Measurements from ENCODE around the gene POLA1.

The POLA1 gene

DNA sequence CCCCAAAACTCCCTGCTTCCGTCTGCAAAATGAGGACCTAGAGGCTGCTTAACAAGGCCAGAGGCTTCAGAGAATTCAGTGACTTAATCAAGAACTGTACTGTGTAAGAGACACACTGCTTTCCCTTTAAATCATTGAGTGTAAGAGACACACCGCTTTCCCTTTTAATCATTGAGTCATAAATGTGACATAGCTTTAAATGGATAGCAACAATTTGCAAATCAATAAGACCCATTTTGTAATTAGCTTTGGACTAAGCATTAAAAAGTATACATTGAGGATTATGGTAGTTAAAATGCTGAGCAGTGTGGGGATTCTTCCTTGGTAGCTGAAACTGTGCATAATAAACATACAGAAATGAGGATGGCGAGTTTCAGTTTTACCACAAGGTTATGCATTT, 290.2 kb downstream of the POLA1 start:
- DNase-seq = no peak

DNA sequence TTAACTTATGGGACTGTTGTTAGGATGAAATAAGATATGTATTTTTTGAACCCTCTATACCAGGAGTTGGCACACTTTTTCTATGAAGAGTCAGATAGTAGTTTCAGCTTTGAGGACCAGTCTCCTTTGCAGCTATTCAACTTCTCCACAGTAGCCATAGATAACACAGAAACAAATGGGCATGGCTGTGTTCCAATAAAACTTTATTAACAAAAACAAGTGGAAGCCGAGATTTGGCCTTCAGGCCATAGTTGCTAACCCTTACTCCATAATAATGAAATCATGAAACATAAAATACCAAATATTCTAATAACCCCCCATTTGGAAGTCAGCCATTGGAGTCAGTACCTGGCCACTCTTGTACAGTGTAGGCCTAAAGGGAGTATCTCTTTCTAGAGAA, 291.4 kb downstream of the POLA1 start:
- no peak for DNase-seq

DNA sequence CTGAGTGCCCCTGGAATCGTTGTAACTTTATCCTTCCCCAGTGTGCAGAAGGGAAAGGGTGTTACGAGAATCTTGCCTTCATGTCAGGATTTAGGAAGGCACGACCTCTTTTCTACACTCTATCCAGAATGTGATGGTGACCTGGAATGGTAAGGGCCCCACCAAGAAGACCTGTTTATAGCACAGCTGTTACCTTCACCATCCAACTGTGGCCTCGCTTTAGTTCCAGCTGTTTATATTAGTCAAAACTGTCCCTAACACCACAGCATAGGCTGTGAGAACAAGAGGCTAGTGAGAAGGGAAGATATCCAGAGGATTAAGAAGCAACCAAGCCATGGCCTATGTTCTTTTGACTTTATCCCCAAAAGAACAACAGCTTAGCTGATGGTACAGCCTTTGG, 294.0 kb downstream of the POLA1 start:
- no peak for DNase-seq

DNA sequence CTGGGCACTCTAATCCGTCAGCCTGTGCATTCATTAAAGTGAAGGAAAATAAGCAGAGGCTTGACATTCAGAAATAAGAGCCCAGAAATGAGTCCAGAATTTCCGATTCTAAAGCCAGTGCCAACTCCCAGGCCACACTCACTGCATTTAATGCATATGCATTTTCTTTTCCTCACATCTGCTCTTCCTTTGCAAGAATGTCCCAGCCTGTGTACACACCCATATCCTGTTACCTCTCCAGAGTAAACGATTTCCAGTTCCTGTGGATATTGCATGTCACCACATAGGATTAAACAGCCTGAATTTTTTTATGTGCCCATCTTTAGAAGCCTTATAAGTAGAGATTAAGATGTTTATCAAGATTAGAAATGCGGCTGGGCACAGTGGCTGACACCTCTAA, 294.6 kb downstream of the POLA1 start:
- no peak for DNase-seq

DNA sequence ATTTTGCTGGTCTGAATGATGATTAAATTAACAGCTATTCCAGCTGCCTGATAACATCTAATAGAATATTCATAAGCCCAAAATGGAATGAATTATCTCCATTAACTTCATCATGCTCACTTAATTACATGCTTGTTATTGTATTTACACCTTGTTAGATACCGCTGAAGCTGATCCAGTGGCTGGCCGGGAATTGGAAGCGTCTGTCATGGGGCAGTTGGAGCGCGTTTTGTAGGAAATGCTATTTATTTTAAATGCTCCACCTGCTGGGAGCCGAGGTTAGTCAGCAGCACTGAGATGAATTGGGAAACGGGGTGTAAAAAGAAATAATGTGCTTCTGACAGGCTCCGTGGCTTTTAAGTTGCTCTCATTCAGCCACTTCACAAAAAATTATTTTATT, 296.8 kb downstream of the POLA1 start:
- DNase-seq = no peak

DNA sequence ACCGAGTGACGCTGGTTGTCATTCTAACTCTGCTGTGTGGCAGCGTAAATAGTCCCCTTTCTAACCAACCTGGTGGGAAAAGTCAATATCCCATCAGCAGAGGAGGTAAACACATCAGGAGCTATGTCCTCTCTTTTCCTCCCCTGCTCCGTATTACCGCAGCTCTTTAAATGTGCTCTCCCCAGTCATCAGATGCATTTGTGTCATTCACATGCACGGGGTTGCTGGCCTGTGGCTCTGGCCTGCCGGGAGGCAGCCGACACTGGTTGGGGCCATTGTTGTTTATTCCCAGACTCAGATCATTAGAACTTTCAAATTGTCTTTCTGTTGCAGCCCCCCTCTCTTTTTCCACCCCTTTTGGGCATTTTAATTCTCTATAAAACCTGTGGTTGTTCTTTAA, 300.2 kb downstream of the POLA1 start:
- no peak for DNase-seq

DNA sequence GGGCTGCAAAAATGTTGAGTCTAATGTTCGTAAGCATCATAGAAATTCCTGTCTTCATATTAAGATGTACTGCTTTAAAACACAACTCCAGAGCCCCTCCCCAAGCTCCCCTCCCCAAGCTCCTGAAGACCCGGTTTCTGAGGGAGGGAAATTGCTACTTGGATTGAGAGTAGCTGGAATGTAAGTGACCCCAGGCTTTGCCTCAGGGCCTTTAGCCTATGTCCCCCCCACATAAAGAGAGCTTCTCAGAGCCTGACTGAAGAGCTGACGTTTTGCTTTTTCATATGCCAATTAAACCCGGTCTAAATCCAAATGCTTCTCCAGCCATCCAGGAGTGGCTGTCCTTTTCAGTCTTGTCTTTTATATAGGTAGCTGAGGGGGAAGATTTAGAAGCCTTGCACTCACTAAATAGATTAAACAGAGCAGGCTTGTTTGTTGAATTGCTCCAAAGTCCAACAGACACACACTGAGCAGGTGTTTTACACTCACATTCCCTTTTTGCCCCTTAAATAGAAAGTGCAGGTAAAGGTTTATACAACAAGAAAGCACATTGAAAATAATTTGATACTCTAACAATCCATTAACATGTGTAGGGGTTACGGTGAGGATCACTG, 302.5 kb downstream of the POLA1 start:
- no peak for DNase-seq

DNA sequence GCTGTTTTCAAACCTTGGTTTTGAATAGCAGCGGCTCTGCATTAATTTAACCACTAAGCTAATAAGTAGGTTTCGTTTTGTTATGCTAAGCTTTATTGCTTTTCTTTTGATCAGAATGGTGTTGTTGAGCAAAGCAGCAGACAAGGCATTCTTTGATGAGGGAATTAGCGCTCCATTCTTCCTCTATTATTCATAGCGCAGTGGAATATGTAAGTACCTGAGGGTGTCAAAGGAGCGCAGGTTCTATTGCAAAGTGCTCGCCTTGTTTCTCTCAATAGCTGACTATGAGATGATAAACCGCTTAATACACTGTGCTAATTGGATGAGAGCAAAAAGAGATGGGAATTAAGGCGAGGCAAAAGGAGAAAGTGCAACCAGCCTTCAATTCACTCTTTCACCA, 305.8 kb downstream of the POLA1 start:
- DNase-seq = no peak

DNA sequence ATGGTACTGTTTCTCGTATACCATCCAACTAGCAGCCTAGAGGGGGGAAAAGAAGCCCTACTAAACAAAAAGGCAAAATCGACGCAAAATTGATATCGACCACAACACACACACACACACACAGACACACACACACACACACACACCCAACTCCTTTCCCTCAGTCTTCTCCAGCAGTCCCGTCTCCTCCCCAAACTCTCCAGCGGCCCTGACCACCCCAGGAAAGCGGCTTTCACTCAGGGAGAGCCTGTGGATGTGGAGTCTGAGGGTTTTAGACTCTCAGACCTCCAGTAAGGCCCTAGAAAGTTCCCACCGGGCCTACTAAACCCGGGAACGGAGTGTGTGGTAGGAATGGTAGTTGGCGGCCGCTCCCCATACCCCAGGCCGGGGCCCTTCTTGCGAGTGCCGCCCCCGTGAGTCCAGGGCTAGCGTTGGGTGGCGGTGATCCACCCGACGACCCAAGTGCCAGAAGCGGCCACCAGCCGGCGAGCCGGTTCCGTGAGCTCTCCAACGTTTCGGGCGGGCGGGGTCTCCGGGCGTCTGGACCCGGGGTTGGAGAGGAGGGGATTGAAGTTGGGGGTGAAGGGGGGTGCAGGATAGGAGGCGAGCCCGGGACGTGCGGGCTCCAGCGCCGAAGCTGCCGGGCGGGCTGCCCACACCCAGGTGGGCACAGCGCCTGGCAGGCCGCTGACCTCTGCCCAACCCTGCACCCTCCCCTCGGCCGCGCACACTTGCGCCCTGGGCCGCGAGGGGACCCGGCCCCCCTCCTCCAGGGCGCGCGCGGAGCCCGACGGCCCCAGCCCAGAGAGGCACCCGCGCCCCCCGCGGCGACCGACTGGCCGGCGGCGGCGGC, 308.3 kb downstream of the POLA1 start:
- no peak for DNase-seq

DNA sequence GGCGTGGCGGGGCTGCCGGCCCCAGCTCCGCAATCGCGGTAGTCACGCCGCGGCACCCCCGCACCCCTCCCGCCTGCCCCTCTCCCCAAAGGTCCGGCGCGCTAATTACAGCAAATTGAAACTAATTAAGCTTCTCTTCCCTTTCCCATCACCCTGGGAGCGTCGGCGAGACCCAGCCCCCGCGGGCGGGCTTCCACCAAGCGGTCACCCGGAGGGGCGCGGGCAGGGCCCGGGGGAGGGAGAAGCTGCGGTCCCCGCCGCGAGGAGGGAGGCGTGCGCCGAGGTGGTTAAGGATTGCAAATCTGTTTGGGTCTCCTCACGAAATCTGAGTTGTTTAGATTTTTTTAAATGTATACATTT, 308.9 kb downstream of the POLA1 start:
- no peak for DNase-seq

DNA sequence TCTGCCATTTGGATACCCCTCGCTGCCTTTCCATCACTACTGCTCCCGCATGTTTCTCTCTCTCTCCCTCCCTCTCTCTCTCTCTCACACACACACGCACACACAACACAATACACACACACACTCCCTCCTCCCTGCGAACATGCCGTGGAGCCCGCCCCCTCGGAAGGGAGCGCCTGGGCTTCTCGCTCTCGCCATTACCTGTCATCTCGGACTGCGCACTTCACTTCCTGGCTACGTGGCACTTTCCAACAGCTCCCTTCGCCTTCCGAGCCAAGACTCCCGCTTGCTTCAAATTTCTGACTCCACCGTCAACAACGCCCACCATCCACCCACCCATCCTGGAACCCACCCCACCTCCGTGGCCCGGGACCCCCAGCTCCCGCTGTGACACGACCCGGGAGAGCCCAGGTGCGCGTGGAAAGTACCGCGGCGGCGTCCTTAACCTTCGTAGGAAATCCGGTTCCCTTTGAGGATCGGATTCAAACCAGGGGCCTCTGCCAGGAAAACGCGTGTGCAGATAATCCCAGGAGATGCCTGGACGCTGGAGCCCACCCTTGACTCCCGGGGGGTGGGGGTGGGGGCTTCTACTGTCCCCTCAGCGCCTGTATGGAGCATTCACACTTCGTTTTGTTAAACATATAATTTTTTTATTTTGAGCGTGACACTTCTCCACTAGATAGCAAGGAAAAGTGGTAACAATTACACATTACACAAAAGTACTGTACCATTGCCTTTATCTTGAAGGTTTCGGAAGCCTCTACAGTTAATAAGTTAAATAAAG, 309.5 kb downstream of the POLA1 start:
- no peak for DNase-seq

DNA sequence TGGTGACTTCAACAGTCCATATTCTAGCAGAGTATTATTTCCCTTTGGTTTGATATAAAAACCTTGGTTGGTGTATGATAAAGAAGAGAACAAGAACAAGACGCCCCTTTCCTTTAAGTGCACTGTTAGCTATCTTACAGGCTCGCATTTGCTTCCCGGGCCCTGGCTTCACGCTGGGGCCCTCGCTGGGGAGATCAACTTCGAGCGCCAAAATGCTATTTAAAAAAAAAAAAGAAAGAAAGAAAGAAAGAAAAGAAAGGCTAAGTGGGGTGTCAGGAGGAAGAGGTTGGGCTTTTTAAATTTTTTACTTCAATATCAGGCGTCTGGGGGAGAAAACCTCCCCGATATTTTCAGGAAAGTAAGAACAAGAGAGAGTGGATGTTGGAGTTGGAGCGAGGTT, 310.3 kb downstream of the POLA1 start:
- no peak for DNase-seq

DNA sequence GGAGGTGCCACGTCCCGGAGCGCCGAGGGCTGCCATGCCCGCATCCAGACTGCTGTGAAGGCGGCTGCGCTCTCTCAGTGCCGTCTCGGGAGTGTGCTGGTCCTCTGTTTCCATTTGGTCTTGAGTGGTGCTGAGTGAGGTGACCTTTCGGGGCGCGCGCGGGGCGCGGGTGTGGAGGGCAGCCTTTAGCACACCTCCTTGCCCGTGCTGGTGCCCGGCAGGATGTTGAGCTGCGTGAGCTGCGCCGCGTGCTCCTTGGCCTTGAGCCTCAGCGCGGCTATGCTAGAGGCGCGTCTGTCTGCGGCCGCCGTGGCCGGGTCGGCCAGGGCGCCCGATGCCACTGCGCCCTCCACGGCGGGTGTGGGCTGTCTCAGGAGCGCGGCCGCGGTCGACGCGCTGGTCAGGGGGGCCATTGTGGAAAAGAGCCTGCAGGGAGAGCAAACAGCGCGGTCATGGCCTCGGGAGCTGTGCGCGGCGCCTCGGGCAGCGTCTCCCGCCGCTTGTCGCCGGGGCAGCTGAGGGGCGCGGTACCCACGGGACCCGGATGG, 310.8 kb downstream of the POLA1 start:
- no peak for DNase-seq

DNA sequence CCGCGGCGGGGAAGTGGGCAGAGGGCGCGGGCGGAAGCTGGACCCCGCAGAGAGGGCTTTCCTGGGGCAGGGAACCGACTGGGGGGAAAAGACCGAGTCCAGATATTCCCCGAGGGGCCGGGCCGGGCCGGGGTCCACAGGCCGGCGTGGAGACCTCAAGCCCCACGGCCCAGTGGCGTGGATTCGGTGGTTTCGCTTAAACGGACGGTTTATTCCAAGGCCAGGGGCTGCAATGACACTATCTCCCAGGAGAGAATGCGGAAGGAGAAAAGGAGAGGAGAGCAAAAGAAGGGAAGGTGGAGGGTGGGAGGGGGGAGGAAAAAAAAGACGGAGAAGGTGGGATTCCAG, 311.3 kb downstream of the POLA1 start:
- no peak for DNase-seq

DNA sequence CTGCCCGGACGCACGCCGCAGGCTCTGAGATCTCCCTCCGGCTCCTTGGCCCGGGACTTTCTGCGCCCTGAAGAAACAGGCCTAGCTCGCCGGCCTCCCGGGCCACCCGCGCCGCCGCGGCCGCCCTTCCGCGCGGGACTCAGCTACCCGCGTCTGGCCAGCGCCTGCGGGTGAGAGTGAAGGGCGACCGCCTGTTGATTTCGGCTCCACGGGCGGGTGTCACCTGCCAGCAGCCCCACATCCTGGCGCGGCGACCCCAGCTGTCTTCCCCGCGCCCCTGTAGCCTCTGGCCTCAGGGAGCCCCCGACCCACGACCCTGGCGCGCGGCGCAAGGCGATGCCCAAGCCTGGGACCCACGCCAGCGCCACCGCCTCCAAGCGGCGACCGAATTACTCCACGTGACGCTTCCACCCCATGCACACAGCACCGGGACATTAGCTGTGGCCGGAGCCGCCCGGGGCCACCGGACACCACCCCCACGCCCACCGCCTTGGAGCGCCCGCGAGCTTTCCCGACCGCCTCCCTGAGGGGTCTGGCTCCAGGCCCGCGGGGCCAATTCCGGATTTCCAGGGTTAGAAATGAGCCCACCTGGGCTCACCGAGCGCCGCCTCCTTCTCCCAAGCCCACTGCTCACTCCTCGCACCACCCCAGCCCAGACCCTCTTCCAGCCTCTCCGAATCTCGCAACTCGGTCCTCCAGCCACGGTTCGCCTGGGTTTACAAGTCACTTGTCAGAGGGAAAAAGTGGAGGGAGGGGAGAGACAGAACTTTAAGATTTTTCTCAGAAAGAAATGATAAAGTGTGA, 311.9 kb downstream of the POLA1 start:
- no peak for DNase-seq

DNA sequence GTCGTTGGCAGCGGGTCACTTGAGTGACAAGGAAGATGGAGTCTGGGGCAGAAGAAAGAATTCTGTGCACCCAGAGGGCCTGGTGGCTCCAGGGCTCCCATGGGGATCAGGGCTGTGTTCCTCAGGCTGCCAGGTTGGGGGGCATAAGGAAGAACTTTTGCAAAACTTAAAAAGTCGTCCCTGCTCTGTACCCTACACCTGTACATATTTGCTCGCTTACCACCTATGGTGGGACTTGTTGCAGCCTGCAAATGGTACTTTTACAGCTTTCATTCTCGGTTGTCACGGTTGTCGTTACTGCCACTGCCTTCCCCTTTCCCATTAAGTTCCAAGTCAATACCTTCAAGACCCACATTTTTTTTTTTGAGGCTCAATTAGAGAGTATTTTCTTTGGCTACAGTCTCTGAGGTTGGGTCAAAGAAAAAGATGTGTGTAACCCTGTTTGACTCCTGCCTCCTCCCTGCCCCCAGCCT, 312.9 kb downstream of the POLA1 start:
- no peak for DNase-seq

DNA sequence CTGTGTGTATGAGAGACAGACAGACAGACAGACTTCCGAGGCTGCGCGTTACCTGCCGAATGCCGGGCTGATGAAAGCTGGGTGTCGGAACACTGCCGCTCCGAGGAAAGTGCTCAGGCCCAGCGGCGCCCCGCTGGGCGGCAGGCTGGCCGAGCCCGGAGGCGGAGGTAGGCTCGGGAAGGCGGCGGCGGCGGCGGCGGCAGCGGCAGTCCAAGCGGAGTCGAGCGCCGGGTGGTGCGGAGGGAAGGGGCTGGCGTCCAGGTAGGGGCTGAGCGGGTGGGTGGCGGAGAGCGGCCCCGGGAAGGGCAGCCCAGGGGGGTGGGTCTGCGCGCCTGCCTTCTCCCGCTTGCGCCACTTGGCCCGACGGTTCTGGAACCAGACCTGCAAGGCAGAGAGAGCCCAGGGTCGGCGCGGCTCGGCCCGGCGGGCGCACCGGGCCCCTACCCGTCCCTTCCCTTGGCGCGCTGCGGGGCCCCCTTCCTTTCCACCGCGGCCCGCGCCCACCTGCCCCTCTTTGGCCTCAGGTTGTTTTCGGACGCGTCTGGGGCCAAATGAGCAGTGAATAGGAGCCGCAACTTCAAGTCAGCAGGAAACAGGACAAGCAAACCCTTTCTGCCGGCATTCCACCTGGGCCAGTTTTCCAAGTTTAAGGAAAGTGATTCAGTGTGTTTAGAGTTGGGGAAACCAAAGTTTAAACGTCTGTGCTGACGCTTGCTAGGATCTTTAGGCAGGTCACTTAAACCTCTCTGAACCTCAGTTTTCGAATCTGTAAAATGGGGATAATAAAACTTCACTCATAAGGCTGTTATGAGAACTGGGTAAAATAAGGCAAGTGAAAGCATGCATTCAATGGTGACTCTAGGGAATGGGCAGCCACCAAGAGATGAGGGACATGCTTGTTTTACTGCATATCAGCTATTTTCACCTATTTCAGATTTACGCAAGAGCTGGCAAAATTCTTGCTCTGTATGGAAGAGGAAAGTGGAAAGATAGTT, 313.6 kb downstream of the POLA1 start:
- no peak for DNase-seq

DNA sequence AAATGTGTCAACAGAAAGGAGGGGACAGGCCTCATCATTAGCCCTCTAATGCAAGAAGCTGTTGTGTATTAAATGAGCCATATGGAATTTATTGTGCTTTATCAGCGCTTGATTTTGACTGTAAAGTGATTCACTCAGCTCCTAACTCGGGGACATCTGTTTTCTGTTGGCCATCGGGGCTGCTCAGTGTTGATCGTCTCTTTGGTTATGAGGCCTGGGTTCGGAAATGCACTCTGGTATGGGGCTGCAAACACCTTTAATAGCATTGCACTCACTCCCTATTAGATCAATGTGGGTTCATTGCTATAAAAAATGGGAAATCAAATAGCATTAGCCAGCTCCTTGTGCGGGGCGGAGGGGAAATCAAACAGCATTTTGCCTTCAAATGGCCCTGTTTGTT, 315.7 kb downstream of the POLA1 start:
- DNase-seq = no peak

DNA sequence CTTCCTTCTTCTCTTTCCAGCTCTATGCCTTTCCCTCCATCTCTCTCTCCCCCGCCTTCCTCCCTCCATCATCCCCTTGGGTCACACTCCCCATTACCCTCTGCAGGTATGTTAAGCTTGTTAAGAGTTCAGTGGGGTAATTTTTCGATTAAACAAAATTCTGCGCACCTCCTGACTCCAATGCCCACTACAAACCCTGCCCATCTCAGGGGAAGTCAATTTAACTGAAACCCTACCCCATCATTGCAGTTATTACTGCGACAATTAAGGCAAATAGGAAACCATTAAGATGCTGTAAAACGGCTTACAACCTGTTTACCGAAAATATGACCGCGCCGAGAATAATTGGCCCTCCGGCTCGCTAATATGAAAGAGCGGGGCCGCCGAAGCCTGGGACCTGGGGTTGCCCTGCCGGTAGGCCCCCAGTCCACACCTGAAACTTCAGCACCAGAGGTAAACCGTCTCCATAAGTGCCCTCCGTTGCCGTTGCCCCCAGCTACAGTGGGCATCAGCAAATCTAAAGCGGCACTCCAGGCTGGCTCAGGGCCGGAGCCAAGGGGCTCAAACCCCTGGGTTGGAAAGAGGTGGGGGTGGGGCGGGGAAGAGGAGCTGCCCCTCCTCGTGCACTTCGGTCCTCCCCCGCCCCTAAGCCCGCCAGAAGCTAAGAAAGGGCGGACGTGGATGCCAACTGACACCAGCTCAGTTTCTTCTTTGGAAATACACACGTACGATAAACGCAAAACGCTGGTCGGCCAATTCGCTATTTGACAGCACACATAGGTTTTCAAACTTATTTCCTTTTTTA, 317.3 kb downstream of the POLA1 start:
- no peak for DNase-seq

DNA sequence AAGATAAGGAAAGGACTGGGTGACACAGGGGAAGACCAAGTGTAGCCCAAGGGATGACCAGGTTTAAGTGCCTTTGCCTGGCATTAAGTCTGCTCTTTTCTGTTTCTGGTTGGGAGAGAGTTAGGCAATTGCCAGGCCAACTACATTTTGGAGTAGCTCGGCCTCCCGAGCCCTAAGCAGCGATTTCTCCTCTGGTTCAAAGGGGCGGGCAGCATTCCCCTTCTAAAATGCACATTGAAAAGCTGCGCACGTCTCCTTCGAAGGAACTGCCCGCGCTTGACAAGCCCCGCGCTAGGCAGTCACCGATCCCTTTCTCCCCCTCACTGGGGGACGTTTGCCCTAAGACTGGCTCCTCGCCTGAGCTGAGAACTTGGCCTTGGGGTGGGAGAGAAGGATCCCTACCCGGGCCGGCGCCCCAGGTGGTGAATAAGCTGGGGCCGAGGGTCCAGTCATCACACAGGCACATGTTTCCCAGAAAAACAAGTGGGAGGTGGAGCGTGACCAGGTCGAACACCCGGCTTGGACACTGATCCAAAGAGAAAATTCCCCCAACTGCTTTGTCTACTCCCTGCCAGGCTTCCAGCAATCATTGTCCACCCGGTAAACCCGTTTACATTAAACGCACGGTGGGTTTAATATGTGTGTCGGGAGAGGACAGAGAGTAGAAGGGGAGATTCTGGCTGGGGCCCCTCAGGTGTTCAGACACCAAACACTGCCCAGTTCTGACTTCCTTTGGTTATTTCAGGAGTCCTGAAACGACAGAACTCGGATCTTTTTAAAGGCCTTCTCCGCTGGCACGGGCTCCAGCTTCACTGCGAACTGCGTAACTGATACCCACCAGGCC, 318.1 kb downstream of the POLA1 start:
- no peak for DNase-seq
